Left lung (tissue), 10 donors: ENCODE results near the gene ZDHHC18. TPM values are rescaled to one million over a fixed set of nuclear protein-coding genes. Genes with fewer than 3 reads are reported as not detected.

Source experiments
- ATAC-seq: fragments of 200-7000 bp; cut with Tn5 transposase; one replicate; pipeline ENCODE4 v1.9.1; 2020; ENCODE audit warnings: moderate library complexity
- DNase-seq, 4 donors: peaks; one replicate each; pipeline ENCODE4 v3.0.0-alpha.2; 2013 to 2020
- H3K27ac ChIP-seq, 2 donors: fragments of 200-600 bp; sonication (generic) in 1 of 2; one replicate each; pipeline versions ENCODE4 v1.5.0 to v1.8.0; 2020 to 2021
- H3K27me3 ChIP-seq, 2 donors: fragments of 200-600 bp; sonication (generic) in 1 of 2; one replicate each; pipeline versions ENCODE4 v1.5.0 to v1.8.0; 2020 to 2021
- H3K36me3 ChIP-seq, 2 donors: fragments of 200-600 bp; sonication (generic) in 1 of 2; one replicate each; pipeline versions ENCODE4 v1.5.0 to v1.8.0; 2020 to 2021
- H3K4me1 ChIP-seq, 2 donors: fragments of 200-600 bp; one replicate each; pipeline ENCODE4 v1.8.0; 2021
- H3K4me3 ChIP-seq, 2 donors: fragments of 200-600 bp; sonication (generic) in 1 of 2; one replicate each; pipeline versions ENCODE4 v1.5.0 to v1.8.0; 2020 to 2021; ENCODE audit warnings: mild to moderate bottlenecking in 1 of 2
- H3K9me3 ChIP-seq, 2 donors: fragments of 200-600 bp; sonication (generic) in 1 of 2; one replicate each; pipeline versions ENCODE4 v1.5.0 to v1.8.0; 2020 to 2021
- intact Hi-C, 2 donors: fragments of 100-400 bp; cut with DNase I; formaldehyde crosslinking; loops; one replicate each; pipeline versions ENCODE4 v1.11.2 to v1.14.2; 2022
- polyA plus RNA-seq, 6 donors: library from polyadenylated mRNA; unstranded; fragments of 120-200 nt; gene quantifications; one replicate each; pipeline ENCODE4 v1.2.1, GENCODE V29; 2013; ENCODE audit not compliant: insufficient read length in 6 of 6
- total RNA-seq, 2 donors: library from RNA; stranded (reverse); fragmentation: NEBNext Ultra II Directional; extraction: Animal tissue kit (Norgen Biotek cat#: 25700); gene quantifications; one replicate each; pipeline ENCODE4 v1.2.1, GENCODE V29; 2021
- TF ChIP-seq, protein P1 (sequence below), 2 donors: fragments of 200-600 bp; sonication (generic) in 1 of 2; IDR thresholded peaks; one replicate each; pipeline versions ENCODE4 v1.5.0 to v1.8.0; 2021; ENCODE audit warnings: antibody characterized with exemption in 2 of 2
- donor health status: DM: no; HTN: yes; CAD: no.
- donor health status: DM: no; HTN: no; CAD: no.

Gene ZDHHC18
- total and polyA plus RNA-seq, 8 donors = 21.2 to 33.4 (median 24.2) TPM

DNA sequence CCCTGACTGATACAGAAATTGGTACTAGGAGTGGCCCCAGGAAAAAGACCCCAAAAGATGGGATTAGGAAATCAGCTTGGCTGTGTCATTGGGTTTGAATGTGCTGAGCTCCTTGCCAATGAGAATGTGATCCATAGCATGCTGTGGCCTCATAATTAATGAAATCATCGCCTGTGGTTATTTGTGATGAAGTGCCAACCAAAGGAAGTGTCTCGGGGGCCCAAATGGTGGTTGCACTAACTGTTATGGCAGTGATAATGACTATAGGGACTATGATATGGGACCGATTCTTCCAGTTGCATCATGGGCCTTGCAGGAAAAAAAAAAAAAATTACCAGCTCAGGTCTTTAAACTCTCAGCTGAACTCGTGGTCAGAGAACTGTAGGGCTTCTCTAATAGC is 15.4 kb upstream of the ZDHHC18 start:
- no peak for DNase-seq

DNA sequence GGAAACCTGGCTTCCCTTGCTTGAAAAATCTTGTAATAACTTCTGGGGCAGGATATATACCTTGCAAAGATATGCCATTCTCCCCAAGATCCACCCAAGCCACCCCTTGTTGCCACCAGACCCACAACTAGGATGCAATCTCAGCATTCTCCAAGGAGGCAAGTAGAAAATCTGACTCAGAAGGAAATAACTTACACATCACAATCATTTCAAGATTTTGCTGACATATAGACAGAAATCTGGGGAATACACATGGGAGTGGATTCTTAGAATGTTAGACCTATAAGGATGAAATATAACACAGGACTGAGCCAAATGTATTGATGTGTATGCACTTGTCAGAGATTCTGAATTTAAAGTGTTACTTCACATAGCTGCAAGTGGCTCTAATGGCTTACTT is 14.8 kb upstream of the ZDHHC18 start:
- Histone ChIP-seq H3K4me3 (no peak overlapping the region), H3K36me3 (no peaks in the 10 kb centered on the region), H3K27ac (no peak overlapping the region), H3K4me1 (peaks cover 0 to 30% of the 10 kb centered on the region in 2 donors), H3K27me3 (no peaks in the 10 kb centered on the region), H3K9me3 (no peaks in the 10 kb centered on the region)
- ATAC-seq = no peak
- TF ChIP-seq, protein P1, sequence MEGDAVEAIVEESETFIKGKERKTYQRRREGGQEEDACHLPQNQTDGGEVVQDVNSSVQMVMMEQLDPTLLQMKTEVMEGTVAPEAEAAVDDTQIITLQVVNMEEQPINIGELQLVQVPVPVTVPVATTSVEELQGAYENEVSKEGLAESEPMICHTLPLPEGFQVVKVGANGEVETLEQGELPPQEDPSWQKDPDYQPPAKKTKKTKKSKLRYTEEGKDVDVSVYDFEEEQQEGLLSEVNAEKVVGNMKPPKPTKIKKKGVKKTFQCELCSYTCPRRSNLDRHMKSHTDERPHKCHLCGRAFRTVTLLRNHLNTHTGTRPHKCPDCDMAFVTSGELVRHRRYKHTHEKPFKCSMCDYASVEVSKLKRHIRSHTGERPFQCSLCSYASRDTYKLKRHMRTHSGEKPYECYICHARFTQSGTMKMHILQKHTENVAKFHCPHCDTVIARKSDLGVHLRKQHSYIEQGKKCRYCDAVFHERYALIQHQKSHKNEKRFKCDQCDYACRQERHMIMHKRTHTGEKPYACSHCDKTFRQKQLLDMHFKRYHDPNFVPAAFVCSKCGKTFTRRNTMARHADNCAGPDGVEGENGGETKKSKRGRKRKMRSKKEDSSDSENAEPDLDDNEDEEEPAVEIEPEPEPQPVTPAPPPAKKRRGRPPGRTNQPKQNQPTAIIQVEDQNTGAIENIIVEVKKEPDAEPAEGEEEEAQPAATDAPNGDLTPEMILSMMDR (IDR thresholded peaks at IDR 0.05) = no peak
- DNase-seq = no peak
- intact Hi-C loops = no loop called here

More for the DNA sequence above, 15.4 kb upstream of the ZDHHC18 start:
- Histone ChIP-seq H3K36me3 (no peaks in the 10 kb centered on the region), H3K27ac (no peak overlapping the region), H3K4me3 (no peak overlapping the region), H3K9me3 (no peaks in the 10 kb centered on the region), H3K4me1 (peaks cover 0 to 30% of the 10 kb centered on the region in 2 donors), H3K27me3 (no peaks in the 10 kb centered on the region)
- TF ChIP-seq, protein P1 (IDR thresholded peaks at IDR 0.05) = no peak
- intact Hi-C loops = no loop called here
- ATAC-seq = no peak

DNA sequence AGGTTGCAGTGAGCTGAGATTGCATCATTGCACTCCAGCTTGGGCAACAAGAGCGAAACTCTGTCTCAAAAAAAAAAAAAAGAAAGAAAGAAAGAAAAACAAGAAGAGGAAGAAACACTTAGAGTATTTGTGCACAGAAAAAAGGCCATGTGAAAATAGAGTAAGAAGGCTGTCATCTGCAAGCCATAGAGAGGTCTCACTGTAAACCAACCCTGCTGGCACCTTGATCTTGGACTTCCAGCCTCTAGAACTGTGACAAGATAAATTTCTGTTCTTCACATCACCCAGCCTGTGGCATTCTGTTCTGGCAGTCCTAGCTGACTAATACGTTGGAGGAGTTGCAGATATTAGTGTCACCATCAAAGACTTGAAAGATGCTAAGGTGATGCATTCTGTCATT is 12.1 kb upstream of the ZDHHC18 start:
- intact Hi-C loops = no loop called here
- H3K27me3 ChIP-seq = no peaks in the 10 kb centered on the region
- peaks cover 0 to 30% of the 10 kb centered on the region in 2 donors for H3K4me1 ChIP-seq
- DNase-seq (no peak), ATAC-seq (no peak)
- H3K27ac ChIP-seq = peak overlapping the region in 1 of 2 donors; percentile 49
- H3K36me3 ChIP-seq = no peaks in the 10 kb centered on the region
- no peaks in the 10 kb centered on the region for H3K9me3 ChIP-seq
- TF ChIP-seq, protein P1 (IDR thresholded peaks at IDR 0.05) = no peak
- H3K4me3 ChIP-seq = no peak overlapping the region

DNA sequence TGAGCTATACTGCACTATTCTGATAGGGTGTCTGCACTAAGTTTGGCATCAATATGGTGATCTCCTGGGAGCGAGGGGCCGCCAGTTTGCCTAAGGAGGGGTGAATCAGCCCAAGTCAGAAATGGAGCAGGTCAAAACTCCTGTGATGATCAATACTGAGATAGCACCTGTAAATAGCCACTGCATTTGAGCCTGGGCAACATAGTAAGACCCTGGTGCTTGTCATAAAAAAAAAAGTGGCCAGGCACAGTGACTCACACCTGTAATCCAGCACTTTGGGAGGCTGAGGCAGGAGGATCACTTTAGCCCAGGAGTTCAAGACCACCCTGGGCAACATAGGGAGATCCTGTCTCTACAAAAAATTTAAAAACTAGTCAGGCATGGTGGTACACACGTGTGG is 11.6 kb upstream of the ZDHHC18 start:
- Histone ChIP-seq H3K4me1 (peaks cover 0 to 28% of the 10 kb centered on the region in 2 donors), H3K9me3 (no peaks in the 10 kb centered on the region), H3K4me3 (no peak overlapping the region), H3K27ac (peak overlapping the region in 1 of 2 donors; percentile 49), H3K27me3 (no peaks in the 10 kb centered on the region), H3K36me3 (no peaks in the 10 kb centered on the region)
- DNase-seq = no peak
- TF ChIP-seq, protein P1 (IDR thresholded peaks at IDR 0.05) = no peak
- no peak for ATAC-seq
- intact Hi-C loops = no loop called here

DNA sequence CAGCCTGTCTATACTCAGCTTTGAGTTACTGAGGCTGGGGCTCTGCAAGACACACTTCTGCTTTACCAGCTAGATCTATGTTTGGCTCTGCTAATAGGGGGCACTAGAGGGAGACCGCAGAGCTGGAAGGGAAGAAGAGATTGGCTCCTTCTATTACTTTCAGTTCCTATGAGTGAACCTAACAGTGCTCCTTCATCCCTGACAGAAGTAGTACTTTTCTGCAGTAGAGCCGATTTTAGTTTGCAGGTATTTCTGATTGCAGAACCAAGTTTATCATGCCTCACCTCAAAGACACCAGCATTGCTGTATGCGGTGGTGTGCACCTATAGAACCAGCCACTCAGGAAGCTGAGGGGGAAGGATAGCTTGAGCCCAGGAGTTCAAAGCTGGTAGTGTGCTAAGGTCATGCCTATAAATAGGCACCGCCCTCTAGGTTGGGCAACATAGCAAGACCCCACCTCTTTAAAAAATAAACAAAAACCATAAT is 5.7 kb upstream of the ZDHHC18 start:
- TF ChIP-seq, protein P1 (IDR thresholded peaks at IDR 0.05) = peak; percentile 16 to 17
- DNase-seq (no peak), ATAC-seq (peak; percentile 89)
- intact Hi-C loops = no loop called here
- Histone ChIP-seq H3K36me3 (no peaks in the 10 kb centered on the region), H3K27ac (peak overlapping the region in 1 of 2 donors; percentile 41), H3K27me3 (no peaks in the 10 kb centered on the region), H3K9me3 (no peaks in the 10 kb centered on the region), H3K4me3 (no peak overlapping the region), H3K4me1 (peaks cover 0 to 14% of the 10 kb centered on the region in 2 donors)
